Measurements from ENCODE around the gene CFAP299. TPM values are rescaled to one million over a fixed set of nuclear protein-coding genes. Genes with fewer than 3 reads are reported as not detected.
"Not testable (repeated sequence)": the region's sequence is repeated elsewhere in the genome, so short reads cannot be mapped to it uniquely, and the experiment has no call there.

Gene CFAP299
- polyA plus RNA-seq, 1 experiment: 1.4 TPM

GRCh38 chr4:80311130-80311529 lies 24.4 kb upstream of the CFAP299 start:
- no peaks in the 10 kb centered on the region for H3K27me3 ChIP-seq (ENCODE audit: control insufficient read depth, insufficient read depth, low read length)
- no peak for DNase-seq (ENCODE audit: low read depth, low spot score)
- no peaks in the 10 kb centered on the region for H3K9me3 ChIP-seq (ENCODE audit: control insufficient read depth, insufficient read depth, low read length)
- TF ChIP-seq, protein P1, sequence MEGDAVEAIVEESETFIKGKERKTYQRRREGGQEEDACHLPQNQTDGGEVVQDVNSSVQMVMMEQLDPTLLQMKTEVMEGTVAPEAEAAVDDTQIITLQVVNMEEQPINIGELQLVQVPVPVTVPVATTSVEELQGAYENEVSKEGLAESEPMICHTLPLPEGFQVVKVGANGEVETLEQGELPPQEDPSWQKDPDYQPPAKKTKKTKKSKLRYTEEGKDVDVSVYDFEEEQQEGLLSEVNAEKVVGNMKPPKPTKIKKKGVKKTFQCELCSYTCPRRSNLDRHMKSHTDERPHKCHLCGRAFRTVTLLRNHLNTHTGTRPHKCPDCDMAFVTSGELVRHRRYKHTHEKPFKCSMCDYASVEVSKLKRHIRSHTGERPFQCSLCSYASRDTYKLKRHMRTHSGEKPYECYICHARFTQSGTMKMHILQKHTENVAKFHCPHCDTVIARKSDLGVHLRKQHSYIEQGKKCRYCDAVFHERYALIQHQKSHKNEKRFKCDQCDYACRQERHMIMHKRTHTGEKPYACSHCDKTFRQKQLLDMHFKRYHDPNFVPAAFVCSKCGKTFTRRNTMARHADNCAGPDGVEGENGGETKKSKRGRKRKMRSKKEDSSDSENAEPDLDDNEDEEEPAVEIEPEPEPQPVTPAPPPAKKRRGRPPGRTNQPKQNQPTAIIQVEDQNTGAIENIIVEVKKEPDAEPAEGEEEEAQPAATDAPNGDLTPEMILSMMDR (IDR thresholded peaks at IDR 0.05; ENCODE audit: low read depth, low read length): no peak
- H3K4me3 ChIP-seq (ENCODE audit: low read depth, low read length): no peak overlapping the region
- CTCF ChIA-PET: interaction anchor here (0.9 kb wide), 2 partner anchors 12 to 23 kb away, joined by 4 to 5 read pairs; no protein-coding TSS in a partner anchor
- H3K27ac ChIP-seq (ENCODE audit: low read depth, low read length): no peak overlapping the region
- POLR2A ChIA-PET: no interaction called here

GRCh38 chr4:80312124-80312523 lies 23.4 kb upstream of the CFAP299 start:
- Histone ChIP-seq H3K27me3 (ENCODE audit: control insufficient read depth, insufficient read depth, low read length) (no peaks in the 10 kb centered on the region), H3K9me3 (ENCODE audit: control insufficient read depth, insufficient read depth, low read length) (no peaks in the 10 kb centered on the region), H3K4me3 (ENCODE audit: low read depth, low read length) (no peak overlapping the region), H3K27ac (ENCODE audit: low read depth, low read length) (no peak overlapping the region)
- TF ChIP-seq, protein P1 (IDR thresholded peaks at IDR 0.05; ENCODE audit: low read depth, low read length): no peak
- no peak for DNase-seq (ENCODE audit: low read depth, low spot score)
- CTCF ChIA-PET: no interaction called here
- POLR2A ChIA-PET: no interaction called here

GRCh38 chr4:80313627-80314026 lies 21.9 kb upstream of the CFAP299 start:
- POLR2A ChIA-PET: no interaction called here
- Histone ChIP-seq H3K4me3 (ENCODE audit: low read depth, low read length) (no peak overlapping the region), H3K27me3 (ENCODE audit: control insufficient read depth, insufficient read depth, low read length) (no peaks in the 10 kb centered on the region), H3K9me3 (ENCODE audit: control insufficient read depth, insufficient read depth, low read length) (no peaks in the 10 kb centered on the region), H3K27ac (ENCODE audit: low read depth, low read length) (no peak overlapping the region)
- DNase-seq (ENCODE audit: low read depth, low spot score): no peak
- TF ChIP-seq, protein P1 (IDR thresholded peaks at IDR 0.05; ENCODE audit: low read depth, low read length): no peak
- CTCF ChIA-PET: interaction anchor here (1.2 kb wide), 1 partner anchor 22 kb away, joined by 3 read pairs; the partner anchor contains the start of gene CFAP299

- H3K9me3 ChIP-seq (ENCODE audit: control insufficient read depth, insufficient read depth, low read length); H3K27ac ChIP-seq (ENCODE audit: low read depth, low read length); H3K27me3 ChIP-seq (ENCODE audit: control insufficient read depth, insufficient read depth, low read length); DNase-seq (ENCODE audit: low read depth, low spot score); H3K4me3 ChIP-seq (ENCODE audit: low read depth, low read length); POLR2A ChIA-PET: not testable (repeated sequence)
- CTCF ChIA-PET: interaction anchor here (0.7 kb wide), 1 partner anchor 34 kb away, joined by 3 read pairs; no protein-coding TSS in a partner anchor
These were observed 19.7 kb upstream of the CFAP299 start for GRCh38 chr4:80315848-80316247.

- POLR2A ChIA-PET: no interaction called here
- TF ChIP-seq, protein P1 (IDR thresholded peaks at IDR 0.05; ENCODE audit: low read depth, low read length): no peak
These were observed 14.2 kb upstream of the CFAP299 start for GRCh38 chr4:80321341-80321740.

More at GRCh38 chr4:80321341-80321740, 14.2 kb upstream of the CFAP299 start:
- CTCF ChIA-PET: interaction anchor here (1.4 to 4.4 kb wide), 2 partner anchors 8 to 100 kb away, joined by 5 to 69 read pairs; no protein-coding TSS in a partner anchor
- no peaks in the 10 kb centered on the region for H3K9me3 ChIP-seq (ENCODE audit: control insufficient read depth, insufficient read depth, low read length)
- no peak overlapping the region for H3K4me3 ChIP-seq (ENCODE audit: low read depth, low read length)
- no peaks in the 10 kb centered on the region for H3K27me3 ChIP-seq (ENCODE audit: control insufficient read depth, insufficient read depth, low read length)
- H3K27ac ChIP-seq (ENCODE audit: low read depth, low read length): no peak overlapping the region
- DNase-seq (ENCODE audit: low read depth, low spot score): no peak
